HepG2 (cell line): Measurements from ENCODE around the gene WNT16. TPM values are rescaled to one million over a fixed set of nuclear protein-coding genes. Genes with fewer than 3 reads are reported as not detected.

Experiments
- ATAC-seq: fragments of 200-7000 bp; cut with Tn5 transposase; 3 replicates; pipeline ENCODE4 v1.9.1; 2020; ENCODE audit warnings: mild to moderate bottlenecking, moderate library complexity
- BruUV-seq: library from RNA; stranded (reverse); fragments of 400-500 nt; replicated peaks from 2 replicates; lab custom pipeline; 2021; lab: Mats Ljungman, UMichigan
- CTCF ChIA-PET: fragments of 300-600 bp; formaldehyde crosslinking; extraction: SDS; loops from one replicate; lab custom pipeline; 2021; ENCODE audit warnings: low total read pairs, inconsistent platforms, low intra/inter-chr PET ratio; lab: Yijun Ruan, JAX
- POLR2A ChIA-PET: fragments of 350-600 bp; sonication (Branson Sonifier 250); formaldehyde crosslinking; loops from one replicate; lab custom pipeline; 2020; ENCODE audit warnings: antibody characterized with exemption, inconsistent platforms; lab: Yijun Ruan, JAX
- DNase-seq: peaks from one replicate; pipeline ENCODE4 v3.0.0-alpha.2; 2015; ENCODE audit warnings: low spot score
- FAIRE-seq: peaks from 3 replicates; lab custom pipeline; 2011; peaks lifted over from hg19 to GRCh38; lab: Jason Lieb, UNC
- H2AFZ ChIP-seq: one replicate; pipeline ENCODE4 v1.6.1; 2011; ENCODE audit warnings: low read length, inconsistent platforms
- H3K27ac ChIP-seq: fragments of 300-600 bp; 3 replicates; pipeline ENCODE4 v1.8.0; 2011; ENCODE audit warnings: mixed run types, mild to moderate bottlenecking, mixed read lengths, low read length, inconsistent platforms; ENCODE audit not compliant: insufficient read depth; ENCODE audit errors: extremely low read length
- H3K27me3 ChIP-seq, 2 experiments: fragments of 200-600 bp in 1 of 2; 2 replicates in 1 of 2; 3 replicates in 1 of 2; pipeline versions ENCODE4 v1.6.0 to v1.8.0; 2011; ENCODE audit warnings: low read length in 2 of 2, mild to moderate bottlenecking in 2 of 2, moderate library complexity in 2 of 2, inconsistent platforms in 1 of 2; ENCODE audit not compliant: insufficient read depth in 2 of 2, control insufficient read depth in 1 of 2
- H3K36me3 ChIP-seq, 2 experiments: fragments of 200-600 bp in 1 of 2; replicated peaks in 1 of 2; 2 replicates in 1 of 2; 3 replicates in 1 of 2; pipeline versions ENCODE4 v1.5.1 to v1.8.0; 2011; ENCODE audit warnings: low read length in 2 of 2, inconsistent platforms in 1 of 2; ENCODE audit not compliant: insufficient read depth in 2 of 2, control insufficient read depth in 1 of 2
- H3K4me1 ChIP-seq: 2 replicates; pipeline ENCODE4 v1.5.1; 2012; ENCODE audit warnings: low read length, inconsistent platforms; ENCODE audit not compliant: insufficient read depth
- H3K4me2 ChIP-seq: 2 replicates; pipeline ENCODE4 v1.6.0; 2011; ENCODE audit warnings: low read depth, low read length, inconsistent platforms
- H3K4me3 ChIP-seq, 3 experiments: fragments of 200-600 bp in 1 of 3; sonication (generic), shearing (Covaris generic) in 1 of 3; replicated peaks in 1 of 3; 2 replicates each; pipeline ENCODE4 v1.5.1; 2011 to 2016; ENCODE audit warnings: low read length in 3 of 3, inconsistent platforms in 2 of 3, low read depth in 2 of 3, mild to moderate bottlenecking in 2 of 3, control low read depth in 1 of 3, mixed read lengths in 1 of 3; ENCODE audit not compliant: insufficient read depth in 1 of 3
- H3K79me2 ChIP-seq: one replicate; pipeline ENCODE4 v1.6.1; 2011; ENCODE audit warnings: low read length, inconsistent platforms; ENCODE audit not compliant: insufficient read depth
- H3K9ac ChIP-seq: 2 replicates; pipeline ENCODE4 v1.6.0; 2011; ENCODE audit warnings: mild to moderate bottlenecking, low read depth, low read length, inconsistent platforms; ENCODE audit not compliant: insufficient read depth
- H3K9me3 ChIP-seq: 2 replicates; pipeline ENCODE4 v1.5.1; 2012; ENCODE audit warnings: mild to moderate bottlenecking, low read length
- H4K20me1 ChIP-seq: 2 replicates; pipeline ENCODE4 v1.6.0; 2011; ENCODE audit warnings: inconsistent platforms, mild to moderate bottlenecking, low read length, moderate library complexity; ENCODE audit not compliant: insufficient read depth
- CREB3 ChIP-seq: sonication (generic); formaldehyde crosslinking; IDR thresholded peaks from 2 replicates; pipeline ENCODE4 v1.5.0; 2020; ENCODE audit warnings: missing genetic modification reagents
- ISL2 ChIP-seq: sonication (generic); formaldehyde crosslinking; IDR thresholded peaks from 2 replicates; pipeline ENCODE4 v1.5.0; 2020; ENCODE audit warnings: missing genetic modification reagents
- KDM2A ChIP-seq: sonication (generic); formaldehyde crosslinking; IDR thresholded peaks from 2 replicates; pipeline ENCODE4 v1.4.0; 2020; ENCODE audit warnings: low read depth, missing genetic modification reagents, borderline replicate concordance
- MED13 ChIP-seq: sonication (generic); formaldehyde crosslinking; IDR thresholded peaks from 2 replicates; pipeline ENCODE4 v1.5.0; 2020; ENCODE audit warnings: missing genetic modification reagents
- MIER2 ChIP-seq: IDR thresholded peaks from 2 replicates; pipeline ENCODE4 v1.6.1; 2016; ENCODE audit warnings: missing biosample characterization, missing genetic modification reagents
- MIER3 ChIP-seq: IDR thresholded peaks from 2 replicates; pipeline ENCODE4 v1.6.1; 2016; ENCODE audit warnings: missing compliant biosample characterization, borderline replicate concordance
- NCOR1 ChIP-seq: fragments of 200-600 bp; sonication (generic); IDR thresholded peaks from 2 replicates; pipeline ENCODE4 v1.7.0; 2017; ENCODE audit warnings: antibody characterized with exemption, low read length, borderline replicate concordance
- RERE ChIP-seq: IDR thresholded peaks from 2 replicates; pipeline ENCODE4 v1.6.1; 2016; ENCODE audit warnings: low read depth, missing genetic modification reagents, missing compliant biosample characterization
- ZBTB21 ChIP-seq: sonication (generic); formaldehyde crosslinking; IDR thresholded peaks from 2 replicates; pipeline ENCODE4 v1.4.0; 2020; ENCODE audit warnings: missing genetic modification reagents
- ZBTB4 ChIP-seq: sonication (generic); formaldehyde crosslinking; IDR thresholded peaks from 2 replicates; pipeline ENCODE4 v1.4.0; 2020; ENCODE audit warnings: missing genetic modification reagents, mild to moderate bottlenecking, borderline replicate concordance
- ZEB1 ChIP-seq: IDR thresholded peaks from 2 replicates; pipeline ENCODE4 v1.6.1; 2012; ENCODE audit warnings: mild to moderate bottlenecking, low read depth, inconsistent platforms; ENCODE audit not compliant: insufficient replicate concordance
- ZNF17 ChIP-seq: sonication (generic); formaldehyde crosslinking; IDR thresholded peaks from 2 replicates; pipeline ENCODE4 v1.5.0; 2020; ENCODE audit warnings: mild to moderate bottlenecking, missing genetic modification reagents
- ZNF800 ChIP-seq: sonication (generic); formaldehyde crosslinking; IDR thresholded peaks from 2 replicates; pipeline ENCODE4 v1.4.0; 2020; ENCODE audit warnings: missing genetic modification reagents
- in situ Hi-C: cut with HindIII; loops from 2 replicates; pipeline ENCODE4 v1.10.0; 2017; ENCODE audit warnings: low pct_unique_long_range_greater_than_20kb; ENCODE audit not compliant: extremely low pct_ligation_motif_present
- intact Hi-C: fragments of 100-400 bp; cut with micrococcal nuclease; formaldehyde crosslinking; loops from one replicate; pipeline ENCODE4 v1.10.0; 2022; ENCODE audit not compliant: unreplicated experiment
- polyA plus RNA-seq, 8 experiments: library from polyadenylated mRNA; depleted of rRNA in 3 of 8; stranded (reverse) in 7 of 8; unstranded in 1 of 8; fragments of >200 nt; fragmentation: Illumina TruSeq in 4 of 8; extraction: Trizol in 4 of 8; gene quantifications; 2 replicates each; pipeline versions ENCODE4 v1.2.1 to v1.2.3, GENCODE V29; 2011 to 2016; ENCODE audit warnings: low read depth in 4 of 8, missing spikeins in 1 of 8, mixed read lengths in 1 of 8; ENCODE audit not compliant: insufficient read depth in 1 of 8
- total RNA-seq, 5 experiments: library from RNA; depleted of rRNA; stranded (reverse); fragments of >200 nt; fragmentation: Illumina TruSeq; extraction: Trizol; gene quantifications; 2 replicates each; pipeline ENCODE4 v1.2.3, GENCODE V29; 2016; ENCODE audit warnings: low read depth in 1 of 5

WNT16 gene
- total and polyA plus RNA-seq, 2 of the 13 experiments (the other 11 are each of a cell fraction or from before 2014, with no cell fraction given): not detected

- H3K9me3 ChIP-seq: no peaks in the 10 kb centered on the region
- BruUV-seq: no TSS peak
- intact Hi-C loops: no loop called here
- ChIA-PET CTCF (no interaction called here), POLR2A (no interaction called here)
- no peaks in the 10 kb centered on the region for H3K4me1 ChIP-seq
- no peak overlapping the region for H3K27ac ChIP-seq
- no peaks in the 10 kb centered on the region for H4K20me1 ChIP-seq
- FAIRE-seq: no peak
- H3K36me3 ChIP-seq: no peaks in the 10 kb centered on the region; a peak in 1 of 5 replicates
- in situ Hi-C loops: no loop called here
- H2AFZ ChIP-seq: no peak overlapping the region
- H3K4me2 ChIP-seq: no peak overlapping the region
- H3K4me3 ChIP-seq: no peak overlapping the region
- no peaks in the 10 kb centered on the region for H3K79me2 ChIP-seq
- H3K9ac ChIP-seq: no peak overlapping the region
- H3K27me3 ChIP-seq: 0 out of 5 replicates have a peak, but pooled peaks cover 0 to under 1% of the 10 kb centered on the region in 2 experiments
- no peak for DNase-seq
- ATAC-seq: 0 out of 3 replicates have a peak, but pooled peaks have one; percentile 20
- no peak for TF ChIP-seq CREB3
- no peak for TF ChIP-seq MIER2 (CRISPR knock-in tag)
- TF ChIP-seq ZNF800 (CRISPR knock-in tag): no peak
- TF ChIP-seq ZBTB4: no peak
- no peak for TF ChIP-seq ZBTB21 (CRISPR knock-in tag)
- TF ChIP-seq NCOR1: no peak
- no peak for TF ChIP-seq ZEB1
- TF ChIP-seq MIER3 (CRISPR knock-in tag): no peak
- TF ChIP-seq RERE (CRISPR knock-in tag): no peak
- no peak for TF ChIP-seq MED13
- no peak for TF ChIP-seq ISL2 (CRISPR knock-in tag)
- TF ChIP-seq ZNF17 (CRISPR knock-in tag): no peak
- TF ChIP-seq KDM2A (CRISPR knock-in tag): no peak
These were observed 13.1 kb downstream of the WNT16 start for GRCh38 chr7:121341933-121342332.
